Lower leg skin (tissue), 4 donors: Measurements from ENCODE around the gene CFAP73. TPM values are rescaled to one million over a fixed set of nuclear protein-coding genes. Genes with fewer than 3 reads are reported as not detected.

ENCODE experiments used
- DNase-seq, 2 donors: peaks; one replicate each; pipeline ENCODE4 v3.0.0-alpha.2; 2019; ENCODE audit warnings: low spot score in 2 of 2
- H3K4me3 ChIP-seq: fragments of 200-600 bp; sonication (generic); 2 replicates; pipeline ENCODE4 v1.5.1; 2017; ENCODE audit warnings: mild to moderate bottlenecking, low read depth; ENCODE audit not compliant: poor library complexity, severe bottlenecking
- POLR2A ChIP-seq, 2 donors: fragments of 450-650 bp; IDR thresholded peaks; one replicate each; pipeline ENCODE4 v1.6.1; 2016 to 2017; ENCODE audit warnings: antibody characterized with exemption in 2 of 2, mild to moderate bottlenecking in 1 of 2, moderate library complexity in 1 of 2
- WGBS, 2 donors: methylation state at CpG; one replicate each; pipeline ENCODE4 v1.1.5; 2018; 5-methylcytosine and 5-hydroxymethylcytosine counted together
- intact Hi-C: fragments of 100-400 bp; cut with DNase I; formaldehyde crosslinking; loops from one replicate; pipeline ENCODE4 v1.15.0; 2023; ENCODE audit warnings: low total_unique reads
- total RNA-seq, 4 donors: library from RNA; depleted of rRNA; stranded (reverse); fragments of >200 nt; gene quantifications; one replicate each; pipeline ENCODE4 v1.1.0, GENCODE V29; 2016
- TF ChIP-seq, protein P1 (sequence below), 3 donors: fragments of 450-650 bp; IDR thresholded peaks; one replicate each; pipeline ENCODE4 v1.5.1; 2016; ENCODE audit warnings: antibody characterized with exemption in 3 of 3, mild to moderate bottlenecking in 3 of 3, moderate library complexity in 2 of 3

Gene CFAP73
- total RNA-seq, 4 donors from 2014 or later = 0.38 to 4.3 (median 1.9) TPM; not detected in 1

DNA sequence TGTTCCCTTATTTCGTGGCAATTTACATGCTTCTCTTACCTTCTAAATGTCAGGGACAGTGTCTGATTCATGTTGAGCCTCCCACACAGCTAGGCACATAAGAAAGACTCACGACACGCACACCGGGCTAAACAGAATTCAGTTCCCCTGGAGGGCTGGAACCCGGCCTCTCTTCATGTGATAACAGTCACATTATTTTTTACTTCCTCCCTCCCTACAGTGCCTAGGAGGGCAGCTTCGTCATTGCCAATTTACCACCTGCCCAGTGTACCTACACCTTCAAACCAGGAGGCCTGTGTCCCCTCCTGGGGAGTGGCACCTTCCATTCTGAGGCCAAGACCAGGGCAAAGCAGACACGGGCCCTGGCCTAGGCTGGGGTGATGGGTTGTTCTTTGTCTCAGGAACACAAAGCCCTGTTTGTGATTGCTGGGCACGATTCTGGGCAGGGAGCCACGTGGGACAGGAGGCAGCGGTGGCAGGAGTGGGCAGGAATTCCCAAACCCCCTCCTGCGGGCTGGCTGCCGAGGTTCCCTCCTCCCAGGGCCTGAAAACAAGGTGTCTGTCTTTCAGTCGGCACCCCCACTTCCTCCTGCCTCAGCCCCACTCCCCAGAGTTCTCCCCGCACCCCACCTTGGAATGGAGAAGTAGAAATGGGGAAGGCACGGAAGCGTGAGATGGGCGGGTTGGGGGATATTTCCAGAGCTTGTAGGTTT is 7.2 kb upstream of the CFAP73 start:
- TF ChIP-seq POLR2A (IDR thresholded peaks at IDR 0.05) = no peak
- TF ChIP-seq, protein P1, sequence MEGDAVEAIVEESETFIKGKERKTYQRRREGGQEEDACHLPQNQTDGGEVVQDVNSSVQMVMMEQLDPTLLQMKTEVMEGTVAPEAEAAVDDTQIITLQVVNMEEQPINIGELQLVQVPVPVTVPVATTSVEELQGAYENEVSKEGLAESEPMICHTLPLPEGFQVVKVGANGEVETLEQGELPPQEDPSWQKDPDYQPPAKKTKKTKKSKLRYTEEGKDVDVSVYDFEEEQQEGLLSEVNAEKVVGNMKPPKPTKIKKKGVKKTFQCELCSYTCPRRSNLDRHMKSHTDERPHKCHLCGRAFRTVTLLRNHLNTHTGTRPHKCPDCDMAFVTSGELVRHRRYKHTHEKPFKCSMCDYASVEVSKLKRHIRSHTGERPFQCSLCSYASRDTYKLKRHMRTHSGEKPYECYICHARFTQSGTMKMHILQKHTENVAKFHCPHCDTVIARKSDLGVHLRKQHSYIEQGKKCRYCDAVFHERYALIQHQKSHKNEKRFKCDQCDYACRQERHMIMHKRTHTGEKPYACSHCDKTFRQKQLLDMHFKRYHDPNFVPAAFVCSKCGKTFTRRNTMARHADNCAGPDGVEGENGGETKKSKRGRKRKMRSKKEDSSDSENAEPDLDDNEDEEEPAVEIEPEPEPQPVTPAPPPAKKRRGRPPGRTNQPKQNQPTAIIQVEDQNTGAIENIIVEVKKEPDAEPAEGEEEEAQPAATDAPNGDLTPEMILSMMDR (IDR thresholded peaks at IDR 0.05) = no peak
- DNase-seq = peak; percentile 42 to 90
- intact Hi-C loops = no loop called here
- whole genome bisulfite sequencing, 2 donors = 56 to 63% methylated on average over 16 to 17 of the region's 17 CpGs
- H3K4me3 ChIP-seq = no peak overlapping the region

DNA sequence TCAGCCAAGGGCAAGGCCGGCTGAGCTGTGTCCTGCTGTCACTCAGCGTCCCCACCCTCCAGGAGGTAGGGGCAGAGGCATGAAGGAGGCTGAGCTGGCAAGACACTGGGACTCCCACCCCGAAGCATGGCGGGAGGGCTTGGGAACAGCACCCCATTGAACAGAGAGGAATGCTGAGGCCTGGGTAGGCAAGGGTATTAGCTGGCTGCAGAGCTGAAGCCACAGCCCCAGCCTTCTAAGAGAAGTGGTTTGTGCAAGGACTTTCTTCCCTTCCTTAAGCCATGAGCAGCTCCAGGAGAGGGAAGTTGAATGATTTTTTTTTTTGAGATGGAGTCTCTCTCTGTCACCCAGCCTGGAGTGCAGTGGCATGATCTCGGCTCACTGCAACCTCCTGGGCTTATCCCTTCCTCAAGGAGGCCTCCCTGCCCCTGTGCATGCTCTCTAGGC is 6.6 kb upstream of the CFAP73 start:
- TF ChIP-seq, protein P1 (IDR thresholded peaks at IDR 0.05) = no peak
- no peak for TF ChIP-seq POLR2A (IDR thresholded peaks at IDR 0.05)
- DNase-seq = no peak
- 62 to 73% methylated on average over 5 of the region's 5 CpGs for WGBS, 2 donors
- no peak overlapping the region for H3K4me3 ChIP-seq
- intact Hi-C loops = no loop called here

DNA sequence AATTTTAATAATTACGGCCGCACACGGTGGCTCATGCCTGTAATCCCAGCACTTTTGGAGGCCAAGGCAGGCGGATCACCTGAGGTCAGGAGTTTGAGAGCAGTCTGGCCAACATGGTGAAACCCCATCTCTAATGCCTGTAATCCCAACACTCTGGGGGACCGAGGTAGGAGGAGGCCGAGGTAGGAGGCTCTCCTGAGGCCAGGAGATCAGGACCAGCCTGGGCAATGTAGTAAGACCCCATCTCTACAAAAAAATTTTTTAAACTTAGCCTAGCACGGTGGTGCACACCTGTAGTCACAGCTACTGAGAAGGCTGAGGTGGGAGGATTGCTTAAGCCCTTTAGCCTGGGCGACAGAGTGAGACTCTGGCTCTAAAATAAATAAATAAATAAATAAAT is 5.6 kb upstream of the CFAP73 start:
- intact Hi-C loops = no loop called here
- DNase-seq = no peak
- TF ChIP-seq, protein P1 (IDR thresholded peaks at IDR 0.05) = no peak
- no peak for TF ChIP-seq POLR2A (IDR thresholded peaks at IDR 0.05)
- H3K4me3 ChIP-seq = no peak overlapping the region
- WGBS, 2 donors = 93 to 95% methylated on average over 8 of the region's 8 CpGs

DNA sequence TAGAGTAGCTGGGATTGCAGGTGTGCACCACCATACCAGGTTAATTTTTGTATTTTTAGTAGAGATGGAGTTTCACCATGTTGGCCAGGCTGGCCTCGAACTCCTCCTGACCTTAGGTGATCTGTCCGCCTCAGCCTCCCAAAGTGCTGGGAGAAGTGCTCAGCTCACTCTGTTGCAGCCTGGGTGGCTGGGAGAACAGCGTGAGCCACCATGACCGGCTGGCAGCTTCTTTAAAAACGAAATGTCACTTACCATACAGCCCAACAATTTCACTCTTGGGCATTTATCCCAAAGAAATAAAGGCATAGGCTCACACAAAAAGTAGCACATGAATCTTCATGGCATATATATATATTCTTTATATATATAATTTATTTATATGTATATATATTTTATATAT is 4.7 kb upstream of the CFAP73 start:
- no peak overlapping the region for H3K4me3 ChIP-seq
- 72 to 82% methylated on average over 5 of the region's 5 CpGs for WGBS, 2 donors
- TF ChIP-seq, protein P1 (IDR thresholded peaks at IDR 0.05) = no peak
- TF ChIP-seq POLR2A (IDR thresholded peaks at IDR 0.05) = no peak
- intact Hi-C loops = no loop called here
- DNase-seq = no peak

DNA sequence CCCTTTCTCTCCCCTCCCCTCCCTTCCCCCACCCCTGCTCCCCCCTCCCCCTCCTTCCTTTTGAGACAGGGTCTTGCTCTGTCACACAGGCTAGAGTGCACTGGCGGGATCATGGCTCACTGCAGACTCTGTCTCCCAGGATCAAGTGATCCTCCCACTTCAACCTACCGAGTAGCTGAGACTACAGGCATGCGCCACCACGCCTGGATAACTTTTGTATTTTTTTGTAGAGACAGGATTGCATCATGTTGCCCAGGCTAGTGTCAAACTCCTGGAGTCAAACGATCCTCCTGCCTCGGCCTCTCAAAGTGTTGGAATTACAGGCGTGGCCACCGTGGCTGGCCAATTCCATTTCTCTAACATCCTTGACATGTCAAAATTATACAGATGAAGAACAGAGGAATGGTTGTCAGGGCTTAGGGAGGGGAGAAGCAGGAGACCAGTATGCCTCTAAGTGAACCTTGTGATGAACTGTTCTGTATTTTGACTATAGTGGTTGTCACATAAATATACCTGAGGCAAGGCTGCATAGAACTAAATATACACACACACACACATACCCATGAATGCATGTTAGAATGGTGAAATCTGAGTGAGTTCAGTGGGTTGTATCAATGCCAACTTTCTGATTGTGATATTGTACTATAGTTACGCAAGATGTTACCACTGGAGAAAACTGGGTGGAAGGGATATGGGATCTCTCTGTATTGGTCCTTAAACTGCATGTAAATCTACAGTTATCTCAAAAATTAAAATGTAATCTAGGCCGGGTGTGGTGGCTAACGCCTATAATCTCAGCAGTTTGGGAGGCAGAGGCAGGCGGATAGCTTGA is 3.6 kb upstream of the CFAP73 start:
- intact Hi-C loops = no loop called here
- 65 to 77% methylated on average over 12 of the region's 12 CpGs for WGBS, 2 donors
- TF ChIP-seq, protein P1 (IDR thresholded peaks at IDR 0.05) = no peak
- TF ChIP-seq POLR2A (IDR thresholded peaks at IDR 0.05) = no peak
- no peak overlapping the region for H3K4me3 ChIP-seq
- no peak for DNase-seq
